ENCODE results near the gene MAPT. TPM values are rescaled to one million over a fixed set of nuclear protein-coding genes. Genes with fewer than 3 reads are reported as not detected.

Gene MAPT
- total RNA-seq, 1 donor from 2014 or later: 2.9 TPM

- no peak for TF ChIP-seq CTCF (IDR thresholded peaks at IDR 0.05)
- no peak overlapping the region for H3K4me3 Mint-ChIP-seq (ENCODE audit: unreplicated experiment)
- no peak overlapping the region for H3K27ac Mint-ChIP-seq (ENCODE audit: unreplicated experiment)
- no peaks in the 10 kb centered on the region for H3K36me3 Mint-ChIP-seq (ENCODE audit: low read depth)
- DNase-seq (ENCODE audit: low spot score): no peak
- peaks cover 44% of the 10 kb centered on the region for H3K27me3 Mint-ChIP-seq (ENCODE audit: low read depth)
- H3K9me3 Mint-ChIP-seq (ENCODE audit: low read depth): no peaks in the 10 kb centered on the region
- H3K4me1 Mint-ChIP-seq (ENCODE audit: low read depth): peaks cover 10% of the 10 kb centered on the region
These were observed 6.5 kb downstream of the MAPT start for GRCh38 chr17:45900723-45901415.

- Mint-ChIP-seq H3K4me3 (ENCODE audit: unreplicated experiment) (no peak overlapping the region), H3K9me3 (ENCODE audit: low read depth) (no peaks in the 10 kb centered on the region), H3K36me3 (ENCODE audit: low read depth) (no peaks in the 10 kb centered on the region), H3K4me1 (ENCODE audit: low read depth) (no peaks in the 10 kb centered on the region), H3K27me3 (ENCODE audit: low read depth) (peaks cover 49% of the 10 kb centered on the region), H3K27ac (ENCODE audit: unreplicated experiment) (no peak overlapping the region)
- TF ChIP-seq CTCF (IDR thresholded peaks at IDR 0.05): no peak
- DNase-seq (ENCODE audit: low spot score): no peak
These were observed 8.6 kb downstream of the MAPT start for GRCh38 chr17:45902892-45903346.

GRCh38 chr17:45904866-45905265, 10.5 kb downstream of the MAPT start:
- DNase-seq (ENCODE audit: low spot score): no peak
- Mint-ChIP-seq H3K9me3 (ENCODE audit: low read depth) (no peaks in the 10 kb centered on the region), H3K4me1 (ENCODE audit: low read depth) (no peaks in the 10 kb centered on the region), H3K36me3 (ENCODE audit: low read depth) (no peaks in the 10 kb centered on the region), H3K4me3 (ENCODE audit: unreplicated experiment) (no peak overlapping the region), H3K27me3 (ENCODE audit: low read depth) (peaks cover 38% of the 10 kb centered on the region), H3K27ac (ENCODE audit: unreplicated experiment) (no peak overlapping the region)
- no peak for TF ChIP-seq CTCF (IDR thresholded peaks at IDR 0.05)

GRCh38 chr17:45905814-45906213, 11.5 kb downstream of the MAPT start:
- DNase-seq (ENCODE audit: low spot score): no peak
- Mint-ChIP-seq H3K27me3 (ENCODE audit: low read depth) (peaks cover 40% of the 10 kb centered on the region), H3K27ac (ENCODE audit: unreplicated experiment) (no peak overlapping the region), H3K4me3 (ENCODE audit: unreplicated experiment) (no peak overlapping the region), H3K9me3 (ENCODE audit: low read depth) (no peaks in the 10 kb centered on the region), H3K36me3 (ENCODE audit: low read depth) (no peaks in the 10 kb centered on the region), H3K4me1 (ENCODE audit: low read depth) (no peaks in the 10 kb centered on the region)
- TF ChIP-seq CTCF (IDR thresholded peaks at IDR 0.05): no peak

GRCh38 chr17:45906237-45906636, 11.9 kb downstream of the MAPT start:
- no peaks in the 10 kb centered on the region for H3K4me1 Mint-ChIP-seq (ENCODE audit: low read depth)
- H3K36me3 Mint-ChIP-seq (ENCODE audit: low read depth): no peaks in the 10 kb centered on the region
- no peak overlapping the region for H3K27ac Mint-ChIP-seq (ENCODE audit: unreplicated experiment)
- no peaks in the 10 kb centered on the region for H3K9me3 Mint-ChIP-seq (ENCODE audit: low read depth)
- peaks cover 44% of the 10 kb centered on the region for H3K27me3 Mint-ChIP-seq (ENCODE audit: low read depth)
- no peak for TF ChIP-seq CTCF (IDR thresholded peaks at IDR 0.05)
- H3K4me3 Mint-ChIP-seq (ENCODE audit: unreplicated experiment): no peak overlapping the region
- DNase-seq (ENCODE audit: low spot score): no peak

Measured in chondrocyte (in vitro differentiated cells).